ENCODE data around the gene TOX2.
A peak's percentile ranks its signal among the peaks of the same experiment; 100 is the strongest.

The TOX2 gene

DNA sequence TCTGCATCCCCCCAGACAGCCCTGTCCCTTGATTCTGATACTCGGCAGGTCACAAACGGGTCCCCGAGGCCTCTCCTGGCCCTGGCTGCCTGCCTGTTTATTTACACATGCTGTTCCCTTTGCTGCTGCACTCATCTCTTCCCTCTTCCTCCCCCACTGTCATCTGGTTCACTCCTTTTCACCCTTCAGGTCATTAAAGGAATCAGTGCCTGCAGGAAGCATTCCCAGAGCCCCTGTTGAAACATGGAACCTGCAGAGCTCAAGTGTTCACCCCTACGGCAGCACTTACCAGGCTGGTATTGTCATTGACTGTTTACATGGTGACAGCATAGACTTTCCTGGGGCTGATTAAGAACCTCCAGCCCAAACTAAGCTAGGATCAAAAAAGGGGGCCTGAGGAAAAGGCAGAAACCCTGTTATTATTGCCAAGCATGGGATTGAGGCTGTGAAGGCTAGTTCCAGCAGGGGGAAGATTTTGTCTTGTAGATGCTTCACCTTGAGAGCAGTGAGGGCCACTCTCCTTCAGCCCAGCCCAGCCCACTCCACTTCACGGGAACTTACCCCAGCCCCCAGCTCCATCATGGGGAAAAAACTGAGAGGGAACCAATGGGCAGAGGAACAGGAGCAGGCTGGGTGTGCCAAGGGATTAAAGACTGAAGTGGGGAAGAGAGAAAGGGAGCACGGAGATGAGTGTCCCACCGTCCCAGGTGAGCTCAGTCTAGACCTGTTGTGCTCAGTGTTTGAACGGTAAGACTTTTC is 199.1 kb downstream of the TOX2 start:
- peak; percentile 30 for DNase-seq

DNA sequence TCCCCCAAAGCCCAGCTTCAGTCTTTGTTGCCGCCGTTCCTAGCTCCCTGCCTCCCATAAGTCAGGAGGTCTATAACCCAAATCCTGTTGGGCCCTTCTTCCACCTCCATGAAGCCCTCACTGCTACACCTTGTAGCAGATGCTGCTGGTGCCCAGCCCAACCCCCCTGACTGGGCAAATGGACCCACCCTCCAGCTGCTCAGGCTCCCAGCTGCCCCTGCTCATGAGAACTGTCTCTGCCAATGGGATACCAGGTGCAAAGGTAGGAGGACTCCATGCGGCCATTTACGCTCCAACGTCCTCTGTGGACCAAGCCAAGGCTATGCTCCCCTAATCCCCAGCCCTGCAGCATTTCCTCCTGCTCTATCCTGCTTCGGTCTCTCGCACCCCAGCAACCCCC is 200.5 kb downstream of the TOX2 start:
- DNase-seq: peak; percentile 43

DNA sequence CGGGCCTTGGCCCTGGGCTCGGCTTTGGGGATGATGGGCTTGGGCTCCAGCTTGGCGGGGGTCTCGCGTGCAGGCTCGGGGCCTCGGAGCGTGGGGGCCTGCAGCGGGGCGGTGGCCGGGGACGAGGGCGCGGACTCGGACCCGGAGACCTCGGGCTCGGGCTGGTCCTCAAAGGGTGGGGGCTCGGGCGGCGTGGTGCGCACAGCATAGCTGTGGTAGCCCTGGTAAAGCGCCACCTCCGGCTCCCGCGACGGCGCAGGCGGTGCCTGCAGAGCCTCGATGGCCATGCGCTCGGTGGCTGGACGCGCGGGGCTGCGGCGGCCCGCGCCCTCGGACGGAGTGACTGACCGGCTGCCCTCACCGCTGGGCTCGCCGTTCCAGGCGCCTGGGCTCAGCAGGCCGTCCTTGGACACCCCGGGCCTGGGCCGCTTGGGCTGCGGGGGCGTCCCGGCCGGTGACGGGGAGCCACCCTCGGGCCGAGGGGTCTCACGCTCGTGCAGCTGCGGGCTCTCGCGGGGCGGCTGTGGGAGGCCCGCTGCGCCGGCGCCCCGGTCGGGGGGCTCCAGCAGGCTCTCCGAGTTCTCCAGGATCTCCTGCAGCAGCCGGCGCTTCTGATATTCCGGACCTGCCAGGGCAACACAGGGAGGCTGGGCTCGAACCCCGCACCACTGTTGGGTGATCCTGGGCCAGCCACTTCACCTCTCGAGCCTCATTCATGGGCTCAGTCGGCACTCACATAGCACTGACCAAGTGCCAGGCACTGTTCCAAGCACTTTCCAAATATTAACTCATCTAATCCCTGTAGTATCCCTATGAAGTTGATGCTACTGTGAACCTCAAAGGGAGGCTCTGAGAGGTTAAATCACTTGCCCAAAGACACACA is 201.4 kb downstream of the TOX2 start:
- DNase-seq: peak; percentile 45

DNA sequence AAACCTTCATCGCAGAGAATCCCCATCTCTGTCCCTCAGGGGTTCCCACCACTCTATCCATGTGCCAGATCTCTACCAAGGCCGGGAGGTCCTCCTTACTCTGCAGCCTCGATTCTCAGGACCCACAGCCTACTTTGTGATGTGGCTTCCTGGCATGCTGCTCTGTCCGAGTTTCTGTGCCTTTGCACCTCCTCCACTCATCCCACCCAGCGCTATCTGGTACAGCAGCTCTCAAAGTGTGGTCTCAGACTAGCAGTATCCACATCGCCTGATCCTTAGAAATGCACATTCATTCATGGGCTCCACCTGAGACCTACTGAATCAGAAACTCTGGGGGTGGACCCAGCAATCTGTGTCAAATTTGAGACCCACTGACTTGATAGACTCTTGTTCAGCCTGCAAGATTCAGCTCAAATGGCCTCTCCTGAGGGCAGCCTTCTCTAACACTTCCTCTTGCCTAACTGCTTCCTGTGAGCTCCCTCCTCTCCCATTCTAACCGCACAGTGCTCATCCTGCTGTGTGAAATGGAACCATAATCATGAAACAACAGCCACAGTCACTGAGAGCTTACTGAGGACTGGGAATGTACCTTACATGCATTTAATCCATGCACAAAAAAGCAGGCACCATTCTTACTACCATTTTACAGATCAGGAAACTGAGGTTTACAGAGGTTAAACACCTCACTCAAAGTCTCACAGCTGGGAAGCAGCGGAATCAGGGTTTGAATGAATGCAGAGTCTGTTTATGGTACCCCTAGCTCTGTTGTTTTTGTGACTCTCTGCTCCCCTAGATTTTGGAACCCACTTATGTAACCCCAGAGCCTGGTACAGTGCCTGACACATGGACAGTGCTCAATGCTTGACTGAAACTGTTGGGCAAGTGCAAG is 202.9 kb downstream of the TOX2 start:
- peak; percentile 40 for DNase-seq

DNA sequence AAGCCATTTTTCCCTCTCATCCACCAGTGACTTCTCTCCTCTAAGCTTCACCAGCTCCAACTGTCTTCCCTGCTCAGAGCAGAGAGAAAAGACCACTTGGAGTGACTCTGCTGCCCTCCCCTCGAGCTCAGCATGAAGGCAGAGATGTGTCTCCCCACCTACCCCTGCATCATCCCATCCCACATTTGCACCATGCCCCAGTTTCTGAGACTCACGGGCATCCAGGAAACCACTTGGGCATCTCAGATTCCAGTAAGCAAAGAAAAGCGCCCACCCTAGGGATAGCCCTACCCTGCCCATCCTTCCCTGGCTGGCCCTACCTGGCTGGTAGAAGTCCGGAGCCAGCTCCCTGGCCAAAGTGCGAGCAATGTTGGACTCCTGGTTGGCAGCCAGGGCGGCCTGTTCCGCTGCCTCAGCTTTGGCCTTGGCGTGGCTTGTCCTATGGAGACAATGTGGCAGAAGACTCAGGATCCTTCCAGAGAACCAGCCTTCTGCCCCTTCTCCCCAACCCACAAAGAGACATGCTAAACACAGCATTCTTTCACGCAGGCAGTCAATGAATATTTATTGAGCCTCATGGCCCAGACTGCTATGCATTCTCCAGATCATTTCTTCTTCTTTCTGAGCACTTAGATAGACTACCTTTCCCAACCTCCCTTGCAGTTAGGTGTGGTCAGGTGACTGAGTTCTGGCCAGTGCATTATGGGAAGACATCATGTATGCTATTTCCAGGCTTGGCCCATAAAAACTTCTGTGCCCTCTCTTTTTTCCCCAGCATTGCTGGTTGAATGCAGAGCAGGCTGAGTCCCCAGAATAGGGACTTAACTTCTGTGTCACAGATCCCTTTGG is 203.8 kb downstream of the TOX2 start:
- peak; percentile 29 for DNase-seq
